Activated CD4-positive, alpha-beta T cell treated with anti-CD3 and anti-CD28 coated beads, Interleukin-10, Interleukin-2, amounts not matched to agents 100 ng/mL and 50 ng/mL, durations not matched to agents 16 hours and 8 hours (primary cell): Measurements from ENCODE around the gene CTNNA2.

Experiments
- DNase-seq: peaks from one replicate; pipeline ENCODE4 v3.0.0-alpha.2; 2020

Gene CTNNA2

GRCh38 chr2:80527119-80527518, 1014.3 kb downstream of the CTNNA2 start:
- no peak for DNase-seq

- no peak for DNase-seq
These were observed 1016.8 kb downstream of the CTNNA2 start for GRCh38 chr2:80529466-80530165.

GRCh38 chr2:80530442-80531064, 1017.7 kb downstream of the CTNNA2 start:
- no peak for DNase-seq

- no peak for DNase-seq
These were observed 1018.5 kb downstream of the CTNNA2 start for GRCh38 chr2:80531319-80531718.

DNA sequence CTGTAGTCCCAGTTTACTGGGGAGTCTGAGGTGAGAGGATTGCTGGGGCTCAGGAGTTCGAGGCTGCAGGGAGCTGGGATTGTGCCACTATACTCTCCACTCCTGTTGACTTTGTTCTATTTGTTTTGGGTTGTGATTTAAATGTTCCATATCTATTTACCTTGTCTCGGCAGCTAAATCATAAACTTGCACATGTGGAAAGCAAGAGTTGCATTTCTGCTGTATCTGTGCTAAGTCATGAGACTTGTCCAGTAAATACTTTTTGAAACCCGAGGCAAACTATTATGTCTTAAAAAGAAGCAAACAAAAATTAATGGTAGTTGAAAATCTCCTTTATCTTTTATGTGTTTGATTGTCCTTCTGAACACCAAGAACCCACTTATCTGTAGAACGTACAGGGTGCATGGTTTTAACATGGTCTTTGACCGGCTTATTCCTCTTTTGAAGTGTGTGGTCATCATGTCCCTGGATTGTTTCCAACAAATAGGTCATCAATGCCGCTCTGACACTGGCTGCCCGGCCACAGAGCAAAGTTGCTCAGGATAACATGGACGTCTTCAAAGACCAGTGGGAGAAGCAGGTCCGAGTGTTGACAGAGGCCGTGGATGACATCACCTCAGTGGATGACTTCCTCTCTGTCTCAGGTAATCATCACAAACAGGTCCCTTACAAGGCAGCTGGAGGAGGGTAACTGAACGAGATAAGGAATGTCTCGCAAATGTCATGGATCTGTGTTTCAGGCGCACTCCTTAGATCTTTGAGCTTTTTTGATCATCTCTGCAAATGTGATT, 1032.8 kb downstream of the CTNNA2 start:
- DNase-seq: no peak

DNA sequence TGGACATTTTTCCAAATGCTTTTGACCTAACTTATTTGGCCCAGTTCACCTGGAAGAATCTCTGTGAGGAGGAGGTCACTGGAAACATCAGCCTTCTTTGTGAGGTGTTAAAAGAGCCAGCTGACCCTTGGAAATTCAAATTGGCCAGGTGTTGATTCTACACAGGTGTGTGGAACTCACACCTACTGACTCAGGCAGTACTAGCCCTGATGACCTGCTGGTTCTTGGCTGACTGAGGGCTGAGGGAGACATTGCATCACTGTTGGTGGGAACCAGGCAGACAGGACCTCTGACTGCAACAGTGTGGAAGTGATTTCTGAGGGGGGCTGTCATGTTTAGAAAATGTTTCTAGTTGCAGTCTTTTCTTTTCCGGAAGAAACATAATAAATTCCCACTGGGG, 1033.9 kb downstream of the CTNNA2 start:
- no peak for DNase-seq

DNA sequence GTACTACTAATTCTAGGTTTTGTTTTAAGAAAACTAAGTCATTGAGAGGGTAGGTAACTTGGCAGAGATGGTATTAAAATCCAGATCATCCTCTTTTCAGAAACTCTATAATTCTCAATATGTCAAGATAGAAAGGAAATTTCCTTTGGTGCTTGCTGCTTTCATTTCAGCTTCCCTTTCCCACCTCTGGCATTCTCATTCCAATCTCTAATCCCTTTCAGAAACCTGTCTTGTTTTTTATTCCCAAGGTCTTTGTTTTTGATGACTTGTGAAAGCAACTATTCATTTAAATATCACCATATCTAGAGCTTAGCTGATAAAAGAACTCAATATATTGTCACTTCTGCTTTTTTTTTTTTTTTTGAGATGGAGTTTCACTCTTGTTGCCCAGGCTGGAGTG, 1034.5 kb downstream of the CTNNA2 start:
- DNase-seq: no peak

- no peak for DNase-seq
These were observed 1035.6 kb downstream of the CTNNA2 start for GRCh38 chr2:80548469-80548868.

GRCh38 chr2:80549901-80550300, 1037.0 kb downstream of the CTNNA2 start:
- no peak for DNase-seq

GRCh38 chr2:80560326-80560725, 1047.5 kb downstream of the CTNNA2 start:
- DNase-seq: no peak

DNA sequence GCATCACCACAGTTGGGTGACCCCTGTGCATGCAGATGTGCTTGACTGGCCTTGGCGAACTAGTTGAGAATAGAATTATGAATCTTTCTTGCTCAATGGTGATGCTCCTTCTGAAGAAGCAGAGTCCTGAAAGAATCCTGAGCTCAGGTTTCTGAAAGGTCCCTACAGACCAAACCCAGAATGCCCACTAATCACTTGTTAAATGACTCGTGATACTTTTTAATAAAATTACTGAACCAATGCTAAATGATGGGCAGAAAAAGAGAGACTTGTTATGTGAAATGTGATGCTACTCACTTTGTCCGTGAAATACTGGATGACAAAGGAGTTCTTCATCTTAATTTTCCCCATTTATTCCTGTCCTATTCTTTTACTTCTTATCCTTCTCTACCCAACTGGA, 1055.2 kb downstream of the CTNNA2 start:
- DNase-seq: no peak

- no peak for DNase-seq
These were observed 1060.3 kb downstream of the CTNNA2 start for GRCh38 chr2:80573167-80573566.

- no peak for DNase-seq
These were observed 1061.1 kb downstream of the CTNNA2 start for GRCh38 chr2:80573950-80574349.

DNA sequence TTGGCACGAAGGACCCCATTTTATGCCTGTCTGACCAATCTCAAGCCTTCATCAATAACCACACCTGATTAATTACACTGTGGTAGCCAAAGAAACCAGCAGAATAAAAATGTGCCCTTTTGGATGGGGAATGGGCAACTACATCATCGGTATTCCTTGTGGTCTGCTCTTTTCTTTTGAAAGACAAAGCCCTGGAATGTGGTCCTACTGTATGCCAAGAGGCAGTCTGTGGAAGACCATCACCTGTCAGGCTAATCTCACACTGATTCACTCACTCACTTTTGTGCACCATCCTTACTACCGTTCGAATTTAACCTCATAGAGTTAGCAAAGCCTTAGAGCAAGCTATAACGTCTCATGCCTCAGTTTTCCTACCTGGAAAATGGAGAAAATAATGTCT, 1066.9 kb downstream of the CTNNA2 start:
- no peak for DNase-seq

- DNase-seq: no peak
These were observed 1078.4 kb downstream of the CTNNA2 start for GRCh38 chr2:80591233-80591632.

DNA sequence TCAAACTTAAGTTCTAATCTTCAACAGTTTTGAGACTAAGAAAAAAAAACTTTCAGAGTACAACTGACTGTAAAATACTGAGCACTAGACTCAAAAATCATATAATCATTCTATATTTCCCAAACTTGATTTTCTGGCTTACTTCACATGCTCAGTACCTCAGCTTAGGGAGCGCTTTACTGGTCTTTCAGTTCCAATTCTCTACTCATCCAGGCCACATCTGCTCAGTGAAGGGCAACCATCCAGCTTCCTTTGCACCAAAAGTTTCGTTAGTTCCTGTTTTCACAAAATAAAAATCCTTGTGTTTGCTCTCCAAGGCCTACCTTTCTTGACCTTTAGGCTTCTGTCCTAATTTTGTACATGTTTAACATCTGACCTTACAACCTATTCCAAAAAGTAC, 1079.3 kb downstream of the CTNNA2 start:
- no peak for DNase-seq

- no peak for DNase-seq
These were observed 1097.3 kb downstream of the CTNNA2 start for GRCh38 chr2:80610108-80610507.

GRCh38 chr2:80621656-80622055, 1108.8 kb downstream of the CTNNA2 start:
- DNase-seq: no peak

DNA sequence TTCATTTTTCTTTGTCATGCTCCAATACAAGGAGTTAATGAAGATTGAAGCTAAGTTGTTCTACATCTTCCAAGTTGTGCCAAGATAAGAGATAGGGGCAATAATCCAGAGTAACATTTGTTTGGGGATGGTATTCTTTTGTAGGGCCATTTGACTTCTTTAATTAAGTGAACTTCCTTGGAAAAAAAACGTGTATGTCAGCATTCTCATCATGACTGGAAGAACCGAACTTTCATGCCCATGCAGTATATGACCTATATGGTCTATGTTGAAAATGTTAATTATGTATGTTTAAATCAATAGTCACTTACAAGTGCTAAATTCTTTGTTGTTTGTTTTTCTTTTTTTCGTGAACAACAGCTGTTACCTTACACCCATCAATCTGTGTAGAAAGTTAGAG, 1111.2 kb downstream of the CTNNA2 start:
- DNase-seq: no peak

DNA sequence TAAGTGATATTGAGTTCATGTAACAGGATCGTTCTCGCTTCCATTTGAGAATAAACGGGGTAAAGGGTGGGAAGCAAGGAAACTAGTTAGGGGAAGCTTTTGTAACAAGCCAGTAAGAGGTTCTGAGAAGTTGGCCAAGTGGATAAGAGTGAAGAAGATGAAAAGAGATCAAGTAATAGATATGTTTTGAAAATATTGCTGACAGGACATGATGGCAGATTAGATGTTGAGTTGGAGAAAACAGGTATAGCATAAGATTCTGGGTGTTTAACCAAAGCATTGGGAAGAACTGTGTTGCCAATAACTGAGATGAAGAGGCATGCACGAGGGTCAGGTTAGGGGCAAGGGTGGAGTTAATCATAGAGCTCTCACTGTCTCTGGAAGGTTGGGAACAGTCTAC, 1121.7 kb downstream of the CTNNA2 start:
- no peak for DNase-seq

GRCh38 chr2:80638783-80639182, 1125.9 kb downstream of the CTNNA2 start:
- DNase-seq: no peak

DNA sequence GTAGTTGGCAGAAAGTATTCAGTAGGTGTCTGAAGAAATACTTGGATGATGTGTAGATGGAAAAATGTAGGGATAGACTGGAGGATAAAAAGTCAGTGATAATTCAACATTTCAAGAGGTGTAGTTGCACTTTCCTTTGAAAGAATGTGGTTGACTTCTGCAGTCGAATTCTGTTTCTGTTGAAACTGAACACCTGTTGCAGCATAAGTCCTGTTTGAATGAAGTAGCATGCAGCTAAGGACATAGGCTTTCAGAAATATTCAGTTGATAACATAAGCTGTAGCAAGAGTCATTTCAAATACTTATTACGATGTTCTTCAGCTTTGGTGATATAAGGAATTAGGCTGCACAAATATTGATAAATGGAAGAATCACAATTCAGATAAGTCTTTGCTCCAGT, 1129.6 kb downstream of the CTNNA2 start:
- no peak for DNase-seq

- DNase-seq: no peak
These were observed 1130.7 kb downstream of the CTNNA2 start for GRCh38 chr2:80643598-80643997.

DNA sequence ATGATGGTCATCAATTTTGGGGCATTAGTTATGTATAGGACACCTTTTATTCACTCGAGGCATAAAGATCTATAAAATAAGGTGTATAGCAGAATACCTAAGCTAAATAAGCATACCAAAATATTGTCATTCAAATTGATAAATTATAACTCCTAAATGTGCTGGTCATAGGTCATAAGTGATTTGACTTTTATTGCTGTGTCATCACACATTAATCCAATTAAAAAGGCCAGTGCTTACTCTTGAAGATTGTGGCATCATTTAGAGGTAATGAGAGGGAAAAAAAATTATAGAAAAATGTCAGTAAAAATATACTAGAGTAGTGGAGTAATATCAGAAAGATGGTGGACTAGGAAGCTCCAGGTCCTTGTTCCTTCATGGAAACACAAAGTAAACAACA, 1138.6 kb downstream of the CTNNA2 start:
- DNase-seq: no peak
